ENCODE data around the gene C8A. TPM values are rescaled to one million over a fixed set of nuclear protein-coding genes. Genes with fewer than 3 reads are reported as not detected.

The C8A gene
- total and polyA plus RNA-seq, 2 of the 8 experiments (the other 6 are each of a cell fraction or from before 2014, with no cell fraction given), result not detected

- TF ChIP-seq POLR2A (IDR thresholded peaks at IDR 0.05; ENCODE audit: control extremely low read depth in 1 of 2, low read depth in 2 of 2, low read length in 2 of 2) (no peak), FOSL1 (IDR thresholded peaks at IDR 0.05; ENCODE audit: insufficient read depth, low read depth, low read length) (no peak), USF2 (IDR thresholded peaks at IDR 0.05; ENCODE audit: low read length) (no peak)
Measured at GRCh38 chr1:56965916-56966697, 111.5 kb downstream of the C8A start, which contains the start of gene C8B (continued).

Data from H1 (cell line).